Activated T-cell treated with anti-CD3 and anti-CD28 coated beads, Interleukin-2, amount 50 U/mL, for 24 hours (primary cell): ENCODE results near the gene KLHL22.
"Not testable (repeated sequence)": the region's sequence is repeated elsewhere in the genome, so short reads cannot be mapped to it uniquely, and the experiment has no call there.

Experiments used
- DNase-seq: peaks from one replicate; pipeline ENCODE4 v3.0.0-alpha.2; 2020
- H3K27ac Mint-ChIP-seq: 2 replicates; pipeline ENCODE4 v1.8.0; 2020; ENCODE audit warnings: mild to moderate bottlenecking, mixed read lengths
- H3K27me3 Mint-ChIP-seq: 2 replicates; pipeline ENCODE4 v1.8.0; 2020; ENCODE audit warnings: mixed read lengths
- H3K36me3 Mint-ChIP-seq: 2 replicates; pipeline ENCODE4 v1.8.0; 2020; ENCODE audit warnings: low read depth, mixed read lengths
- H3K4me1 Mint-ChIP-seq: 2 replicates; pipeline ENCODE4 v1.8.0; 2020; ENCODE audit warnings: low read depth, mixed read lengths
- H3K4me3 Mint-ChIP-seq: 2 replicates; pipeline ENCODE4 v1.8.0; 2020; ENCODE audit warnings: mild to moderate bottlenecking, moderate library complexity, mixed read lengths
- H3K9me3 Mint-ChIP-seq: 2 replicates; pipeline ENCODE4 v1.8.0; 2020; ENCODE audit warnings: mixed read lengths

KLHL22 gene

GRCh38 chr22:20494978-20495860 is at the start of gene KLHL22:
Gene KLHL22, minus strand, starts transcription at chr22:20495795. Its CDS starts 6,584 bp downstream, at chr22:20489211.
- peaks cover 49% of the 10 kb centered on the region for H3K4me1 Mint-ChIP-seq
- H3K27ac Mint-ChIP-seq = peak within 1 kb of the TSS; percentile 92
- no peaks in the 10 kb centered on the region for H3K9me3 Mint-ChIP-seq
- peak within 1 kb of the TSS; percentile 83 for H3K4me3 Mint-ChIP-seq
- no peak for DNase-seq
- no peaks in the 10 kb centered on the region for H3K27me3 Mint-ChIP-seq
- peaks cover 6% of the 10 kb centered on the region for H3K36me3 Mint-ChIP-seq

DNA sequence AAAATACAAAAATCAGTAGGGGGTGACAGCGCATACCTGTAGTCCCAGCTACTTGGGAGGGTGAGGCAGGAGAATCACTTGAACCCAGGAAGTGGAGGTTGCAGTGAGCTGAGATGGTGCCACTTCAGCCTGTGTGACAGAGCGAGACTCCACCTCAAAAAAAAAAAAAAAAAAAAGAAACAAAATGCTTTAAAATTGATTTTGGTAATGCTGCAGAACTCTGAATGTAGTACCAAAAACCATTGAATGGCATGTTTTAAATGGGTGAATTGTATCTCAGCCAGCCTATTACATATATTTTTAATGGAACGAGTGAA is 49.7 kb upstream of the KLHL22 start:
- not testable (repeated sequence) for H3K9me3 Mint-ChIP-seq, H3K27me3 Mint-ChIP-seq, H3K4me3 Mint-ChIP-seq, DNase-seq
- Mint-ChIP-seq H3K27ac (peak overlapping the region; percentile 85), H3K36me3 (peaks cover 67% of the 10 kb centered on the region), H3K4me1 (peaks cover 74% of the 10 kb centered on the region)

DNA sequence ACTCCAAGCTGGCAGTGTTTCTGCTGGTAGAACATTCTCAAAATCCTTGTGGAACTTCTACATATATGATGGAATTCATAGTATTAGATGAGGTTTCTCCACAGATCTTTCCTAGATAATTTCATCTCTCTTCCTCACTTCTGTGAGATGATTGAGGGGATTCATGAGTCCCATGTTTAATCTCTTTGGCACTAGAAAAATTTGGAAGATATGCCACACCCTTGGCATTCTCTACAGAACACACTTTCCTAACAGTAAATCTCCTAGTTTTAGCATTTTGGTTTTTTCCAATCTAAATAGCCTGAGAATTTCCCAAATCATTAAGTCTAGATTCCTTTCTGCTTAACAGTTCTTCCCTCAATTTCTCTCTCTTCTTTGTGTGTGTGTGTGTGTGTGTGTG is 47.1 kb upstream of the KLHL22 start:
- Mint-ChIP-seq H3K27me3 (no peaks in the 10 kb centered on the region), H3K9me3 (no peaks in the 10 kb centered on the region), H3K27ac (peak overlapping the region; percentile 72), H3K4me3 (no peak overlapping the region), H3K4me1 (peaks cover 52% of the 10 kb centered on the region), H3K36me3 (peaks cover 84% of the 10 kb centered on the region)
- no peak for DNase-seq

GRCh38 chr22:20542055-20542454 is 46.5 kb upstream of the KLHL22 start:
- no peaks in the 10 kb centered on the region for H3K27me3 Mint-ChIP-seq
- H3K36me3 Mint-ChIP-seq = peaks cover 91% of the 10 kb centered on the region

GRCh38 chr22:20538875-20539274 is 43.3 kb upstream of the KLHL22 start:
- not testable (repeated sequence) for H3K27me3 Mint-ChIP-seq
- H3K36me3 Mint-ChIP-seq = peaks cover 82% of the 10 kb centered on the region
- H3K4me1 Mint-ChIP-seq = peaks cover 37% of the 10 kb centered on the region

More at GRCh38 chr22:20542055-20542454, 46.5 kb upstream of the KLHL22 start:
- Mint-ChIP-seq H3K9me3 (no peaks in the 10 kb centered on the region), H3K4me3 (no peak overlapping the region), H3K27ac (peak overlapping the region; percentile 19), H3K4me1 (peaks cover 47% of the 10 kb centered on the region)
- DNase-seq = no peak

GRCh38 chr22:20537983-20538382 is 42.4 kb upstream of the KLHL22 start:
- Mint-ChIP-seq H3K27me3 (no peaks in the 10 kb centered on the region), H3K9me3 (no peaks in the 10 kb centered on the region), H3K36me3 (peaks cover 82% of the 10 kb centered on the region), H3K4me3 (no peak overlapping the region), H3K27ac (peak overlapping the region; percentile 18), H3K4me1 (peaks cover 41% of the 10 kb centered on the region)
- DNase-seq = no peak

More at GRCh38 chr22:20538875-20539274, 43.3 kb upstream of the KLHL22 start:
- not testable (repeated sequence) for H3K4me3 Mint-ChIP-seq, H3K9me3 Mint-ChIP-seq, H3K27ac Mint-ChIP-seq, DNase-seq

DNA sequence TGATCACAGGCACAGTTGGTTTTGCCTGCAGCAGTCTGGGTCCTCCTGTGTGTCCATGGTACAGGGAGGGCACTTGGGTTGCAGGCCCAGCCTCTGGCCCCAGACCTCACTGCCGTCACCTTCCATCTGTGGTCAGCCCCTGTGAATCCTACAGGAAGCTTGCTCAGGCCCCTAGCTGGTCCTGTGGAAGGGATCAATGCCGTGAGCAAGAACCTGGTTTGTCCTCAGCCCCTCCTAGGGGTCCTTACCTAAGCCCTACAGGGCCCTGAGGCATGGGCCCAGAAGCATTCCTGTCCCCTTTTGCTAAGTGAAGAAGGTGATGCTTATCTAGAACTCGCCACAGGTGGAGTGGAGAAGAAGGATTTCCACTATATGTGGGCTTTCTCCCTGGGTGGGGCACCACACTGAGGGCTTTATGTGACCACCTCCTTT is 41.7 kb upstream of the KLHL22 start:
- DNase-seq = no peak
- Mint-ChIP-seq H3K27me3 (no peaks in the 10 kb centered on the region), H3K9me3 (no peaks in the 10 kb centered on the region), H3K27ac (peak overlapping the region; percentile 18), H3K4me3 (no peak overlapping the region), H3K4me1 (peaks cover 41% of the 10 kb centered on the region), H3K36me3 (peaks cover 79% of the 10 kb centered on the region)

DNA sequence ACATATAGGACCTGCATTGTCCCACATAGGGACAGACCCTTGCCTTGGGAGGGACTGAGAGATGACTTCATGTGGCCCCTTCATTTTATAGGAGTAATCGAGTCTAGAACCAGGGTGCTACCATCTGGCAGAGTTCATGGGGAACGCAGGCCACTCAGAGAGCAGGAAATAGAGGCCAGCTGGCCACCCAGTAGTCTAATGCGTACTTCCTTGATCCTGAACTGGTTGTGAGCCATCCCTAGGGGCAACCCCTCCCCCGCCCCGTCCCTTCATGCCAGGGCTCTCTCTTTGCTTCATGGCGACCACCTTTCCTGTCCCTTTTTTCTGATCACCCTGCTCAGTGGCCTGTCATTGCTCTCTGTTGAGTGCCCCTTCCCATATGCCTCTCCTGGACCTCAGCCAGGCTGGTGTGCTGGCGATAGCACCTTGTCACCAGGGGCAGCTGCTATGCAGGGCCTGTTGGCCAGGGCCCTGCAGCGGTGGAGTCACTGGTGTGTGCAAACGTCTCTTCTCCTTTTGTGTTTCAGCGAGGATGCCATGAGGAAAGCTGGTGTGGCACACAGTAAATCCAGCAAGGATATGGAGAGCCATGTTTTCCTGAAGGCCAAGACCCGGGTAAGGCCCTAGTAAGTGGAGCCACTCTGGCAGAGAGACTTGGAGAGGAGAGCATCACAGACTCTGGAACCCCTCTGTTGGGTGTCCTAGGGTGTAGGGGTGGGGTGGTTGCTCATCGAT is 41.2 kb upstream of the KLHL22 start:
- Mint-ChIP-seq H3K27me3 (no peaks in the 10 kb centered on the region), H3K9me3 (no peaks in the 10 kb centered on the region), H3K27ac (peak overlapping the region; percentile 67), H3K4me3 (no peak overlapping the region), H3K4me1 (peaks cover 41% of the 10 kb centered on the region), H3K36me3 (peaks cover 78% of the 10 kb centered on the region)
- DNase-seq = no peak

GRCh38 chr22:20533879-20534265 is 38.3 kb upstream of the KLHL22 start:
- H3K4me1 Mint-ChIP-seq = peaks cover 60% of the 10 kb centered on the region
- H3K9me3 Mint-ChIP-seq = no peaks in the 10 kb centered on the region
- peaks cover 72% of the 10 kb centered on the region for H3K36me3 Mint-ChIP-seq
- peak overlapping the region; percentile 84 for H3K27ac Mint-ChIP-seq
- no peaks in the 10 kb centered on the region for H3K27me3 Mint-ChIP-seq
- DNase-seq = no peak
- no peak overlapping the region for H3K4me3 Mint-ChIP-seq

DNA sequence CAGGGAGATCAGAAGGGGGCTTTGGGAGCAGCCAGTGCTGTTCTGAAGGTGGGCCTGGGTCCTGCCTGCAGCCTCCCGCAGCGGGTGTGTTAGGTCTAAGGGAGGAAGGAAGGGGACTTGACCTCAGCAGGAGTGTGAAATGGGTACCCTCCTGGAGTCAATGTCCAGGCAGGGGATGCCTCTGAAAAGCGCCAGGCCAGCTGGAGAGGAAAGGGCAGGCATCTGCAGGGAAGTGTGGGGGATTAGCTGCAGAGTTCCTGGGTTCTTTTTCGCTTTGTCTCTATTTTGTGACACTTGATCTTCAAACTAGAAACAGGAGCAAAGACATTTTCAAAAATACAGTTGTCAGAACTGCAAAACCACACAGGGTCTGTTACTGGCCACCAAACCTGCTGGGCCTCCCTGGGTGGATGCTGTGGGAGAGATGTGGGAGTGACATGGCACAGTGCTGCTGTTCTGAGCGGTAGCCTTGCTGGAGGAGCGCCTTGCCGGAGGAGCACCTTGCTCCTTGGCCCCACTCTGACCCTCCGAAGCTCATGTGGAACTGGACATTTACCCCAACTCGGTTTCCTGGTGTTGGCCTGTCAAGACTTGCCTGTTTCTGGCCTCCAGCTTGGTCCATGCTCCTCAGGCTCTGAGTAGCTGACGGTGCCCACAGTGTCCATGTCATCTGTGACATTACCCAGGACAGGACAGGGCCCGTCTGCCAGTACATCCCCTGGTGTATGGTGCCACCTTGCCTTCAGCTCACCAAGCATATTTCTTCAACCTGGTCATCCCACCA is 37.7 kb upstream of the KLHL22 start:
- Mint-ChIP-seq H3K9me3 (no peaks in the 10 kb centered on the region), H3K27ac (peak overlapping the region; percentile 84), H3K4me3 (no peak overlapping the region), H3K4me1 (peaks cover 63% of the 10 kb centered on the region), H3K27me3 (no peaks in the 10 kb centered on the region), H3K36me3 (peaks cover 72% of the 10 kb centered on the region)
- DNase-seq = no peak

DNA sequence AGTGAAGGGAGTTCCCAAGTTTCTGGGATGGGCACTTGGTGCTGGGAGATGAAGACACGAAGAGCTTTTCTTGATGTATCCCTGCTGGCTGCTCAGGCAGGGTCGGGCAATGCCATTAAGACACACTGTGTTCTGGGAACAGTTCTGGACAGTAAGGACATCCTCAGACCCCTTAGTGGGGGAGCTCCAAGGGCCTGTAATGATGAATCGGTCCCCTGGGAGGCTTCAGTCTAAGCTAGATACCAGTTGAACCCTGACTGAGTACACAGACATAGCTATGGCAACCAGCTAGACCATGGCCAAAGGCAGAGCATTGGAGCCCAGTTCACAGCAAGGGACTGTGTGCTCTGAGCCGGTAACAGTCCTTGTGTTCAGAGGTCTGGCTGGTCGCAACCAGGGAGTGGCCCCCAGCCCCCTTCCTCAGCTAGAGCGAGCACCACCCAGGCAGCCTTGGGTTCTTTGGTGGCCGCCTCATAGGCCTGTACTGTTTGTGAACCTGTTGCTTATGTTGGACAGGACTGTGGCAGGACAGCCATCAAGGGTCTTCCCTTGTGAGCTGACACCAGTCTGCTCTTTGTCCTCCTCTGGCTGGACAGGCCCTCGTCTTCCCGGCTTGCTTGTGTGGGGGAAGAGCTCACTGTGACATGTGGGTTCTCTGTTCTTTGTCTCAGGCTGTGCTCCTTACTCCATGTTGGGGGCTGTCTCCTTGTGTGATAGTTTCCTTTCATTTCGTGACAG is 36.8 kb upstream of the KLHL22 start:
- no peak for DNase-seq
- peaks cover 72% of the 10 kb centered on the region for H3K36me3 Mint-ChIP-seq
- H3K27me3 Mint-ChIP-seq = no peaks in the 10 kb centered on the region
- H3K4me1 Mint-ChIP-seq = peaks cover 68% of the 10 kb centered on the region
- H3K9me3 Mint-ChIP-seq = no peaks in the 10 kb centered on the region
- no peak overlapping the region for H3K4me3 Mint-ChIP-seq
- H3K27ac Mint-ChIP-seq = peak overlapping the region; percentile 86

DNA sequence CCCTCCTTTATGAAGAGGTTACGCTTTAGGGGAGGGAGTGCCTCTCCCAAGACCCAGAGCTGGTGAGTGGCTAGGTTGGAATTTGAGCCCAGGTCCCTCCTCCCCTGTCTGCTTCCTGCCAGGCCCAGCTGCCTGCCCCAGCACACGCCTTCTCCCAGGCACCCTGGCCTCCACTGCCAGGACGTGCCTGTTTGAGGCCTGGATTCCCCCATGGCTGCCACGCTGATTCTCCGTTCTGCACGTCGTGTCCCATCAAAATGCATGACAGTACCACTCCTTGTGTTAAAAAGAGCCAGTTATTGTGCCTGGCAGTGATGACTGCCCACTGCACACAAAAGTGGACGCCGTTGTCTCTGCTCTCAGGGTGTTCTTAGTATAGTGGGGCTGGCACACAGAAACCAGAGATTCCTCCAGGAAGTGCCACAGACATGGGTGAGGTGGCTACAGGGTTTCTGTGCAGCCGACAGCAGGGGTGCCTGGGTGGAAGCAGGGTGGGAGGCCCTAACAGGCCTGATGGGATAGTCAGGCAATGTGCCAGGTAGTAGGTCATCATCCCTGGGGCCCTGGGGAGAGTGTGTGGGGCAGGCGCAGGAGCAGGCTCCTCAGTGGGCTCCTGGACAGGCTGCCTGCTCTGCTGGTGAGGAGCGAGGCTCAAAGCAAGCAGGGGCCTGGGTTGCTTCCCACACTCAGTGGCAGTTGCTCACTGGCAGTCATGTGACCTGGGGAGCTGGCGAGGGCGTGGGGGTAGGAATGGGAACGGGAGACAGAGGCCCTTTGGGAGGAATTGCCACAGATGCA is 36.0 kb upstream of the KLHL22 start:
- no peaks in the 10 kb centered on the region for H3K27me3 Mint-ChIP-seq
- no peak overlapping the region for H3K4me3 Mint-ChIP-seq
- H3K27ac Mint-ChIP-seq = peak overlapping the region; percentile 86
- H3K36me3 Mint-ChIP-seq = peaks cover 71% of the 10 kb centered on the region
- H3K9me3 Mint-ChIP-seq = no peaks in the 10 kb centered on the region
- no peak for DNase-seq
- peaks cover 71% of the 10 kb centered on the region for H3K4me1 Mint-ChIP-seq

DNA sequence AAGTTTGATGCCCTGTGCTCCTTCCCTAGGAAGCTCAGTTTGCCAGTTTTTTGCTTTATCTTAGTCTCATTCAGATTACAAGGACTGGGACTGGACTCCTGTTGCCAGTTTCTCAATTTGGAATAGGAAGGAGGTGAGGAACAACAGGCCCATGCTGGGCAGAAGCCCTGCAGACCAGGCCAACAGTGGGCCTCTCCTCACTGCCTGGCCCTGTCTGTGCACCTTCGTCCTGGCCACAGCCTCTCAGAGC is 35.5 kb upstream of the KLHL22 start:
- Mint-ChIP-seq H3K4me3 (no peak overlapping the region), H3K36me3 (peaks cover 73% of the 10 kb centered on the region), H3K27me3 (no peaks in the 10 kb centered on the region), H3K4me1 (peaks cover 73% of the 10 kb centered on the region), H3K9me3 (no peaks in the 10 kb centered on the region), H3K27ac (peak overlapping the region; percentile 86)
- no peak for DNase-seq
